Activated gamma-delta T cell (primary cell): ENCODE measurements around the gene MAML1.
"Not testable (repeated sequence)": the region's sequence is repeated elsewhere in the genome, so short reads cannot be mapped to it uniquely, and the experiment has no call there.

Source experiments
- DNase-seq: peaks from one replicate; lab custom pipeline; 2025; lab: John Stamatoyannopoulos, UW
- total RNA-seq, 2 donors: gene quantifications; one replicate each; lab custom pipeline; 2026; lab: John Stamatoyannopoulos, UW

MAML1 gene
- total RNA-seq: 67.7 to 74.7 reads per million in 2 donors

GRCh38 chr5:179732412-179732917 is at the start of gene MAML1:
MAML1 (plus strand) TSS chr5:179732822; CDS start chr5:179733113, 291 bp downstream.
- DNase-seq: peak; percentile 91

DNA sequence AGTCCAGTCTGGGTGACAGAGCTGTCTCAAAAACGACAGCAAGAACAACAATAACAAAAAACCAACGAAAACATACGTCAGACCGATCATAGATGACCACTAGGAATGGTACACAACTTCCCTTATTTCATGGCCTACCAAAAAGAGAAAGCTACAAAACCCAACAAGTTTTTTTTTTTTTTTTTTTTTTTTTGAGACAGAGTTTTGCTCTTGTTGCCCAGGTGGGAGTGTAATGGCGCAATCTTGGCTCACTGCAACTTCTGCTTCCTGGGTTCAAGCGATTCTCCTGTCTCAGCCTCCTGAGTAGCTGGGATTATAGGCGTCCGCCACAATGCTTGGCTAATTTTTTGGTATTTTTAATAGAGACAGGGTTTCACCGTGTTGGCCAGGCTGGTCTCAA is 43.4 kb upstream of the MAML1 start:
- not testable (repeated sequence) for DNase-seq

GRCh38 chr5:179694561-179694960 is 38.1 kb upstream of the MAML1 start:
- DNase-seq: no peak

- no peak for DNase-seq
Observed at GRCh38 chr5:179696603-179697002, 36.0 kb upstream of the MAML1 start.

GRCh38 chr5:179697108-179697507 is 35.5 kb upstream of the MAML1 start:
- DNase-seq: no peak

DNA sequence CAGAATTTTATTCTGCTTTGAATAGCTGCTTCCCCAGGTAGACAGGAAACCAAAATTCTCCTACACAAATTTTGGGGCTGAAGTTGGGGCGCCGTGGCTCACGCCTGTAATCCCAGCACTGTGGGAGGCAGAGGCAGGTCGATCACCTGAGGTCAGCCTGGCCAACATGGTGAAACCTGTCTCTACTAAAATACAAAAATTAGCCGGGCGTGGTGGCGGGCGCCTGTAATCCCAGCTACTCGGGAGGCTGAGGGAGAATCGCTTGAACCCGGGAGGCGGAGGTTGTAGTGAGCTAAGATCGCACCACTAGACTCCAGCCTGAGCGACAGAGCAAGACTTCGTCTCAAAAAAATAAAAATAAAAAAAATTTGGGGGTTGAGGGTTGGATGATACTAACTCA is 35.1 kb upstream of the MAML1 start:
- not testable (repeated sequence) for DNase-seq

DNA sequence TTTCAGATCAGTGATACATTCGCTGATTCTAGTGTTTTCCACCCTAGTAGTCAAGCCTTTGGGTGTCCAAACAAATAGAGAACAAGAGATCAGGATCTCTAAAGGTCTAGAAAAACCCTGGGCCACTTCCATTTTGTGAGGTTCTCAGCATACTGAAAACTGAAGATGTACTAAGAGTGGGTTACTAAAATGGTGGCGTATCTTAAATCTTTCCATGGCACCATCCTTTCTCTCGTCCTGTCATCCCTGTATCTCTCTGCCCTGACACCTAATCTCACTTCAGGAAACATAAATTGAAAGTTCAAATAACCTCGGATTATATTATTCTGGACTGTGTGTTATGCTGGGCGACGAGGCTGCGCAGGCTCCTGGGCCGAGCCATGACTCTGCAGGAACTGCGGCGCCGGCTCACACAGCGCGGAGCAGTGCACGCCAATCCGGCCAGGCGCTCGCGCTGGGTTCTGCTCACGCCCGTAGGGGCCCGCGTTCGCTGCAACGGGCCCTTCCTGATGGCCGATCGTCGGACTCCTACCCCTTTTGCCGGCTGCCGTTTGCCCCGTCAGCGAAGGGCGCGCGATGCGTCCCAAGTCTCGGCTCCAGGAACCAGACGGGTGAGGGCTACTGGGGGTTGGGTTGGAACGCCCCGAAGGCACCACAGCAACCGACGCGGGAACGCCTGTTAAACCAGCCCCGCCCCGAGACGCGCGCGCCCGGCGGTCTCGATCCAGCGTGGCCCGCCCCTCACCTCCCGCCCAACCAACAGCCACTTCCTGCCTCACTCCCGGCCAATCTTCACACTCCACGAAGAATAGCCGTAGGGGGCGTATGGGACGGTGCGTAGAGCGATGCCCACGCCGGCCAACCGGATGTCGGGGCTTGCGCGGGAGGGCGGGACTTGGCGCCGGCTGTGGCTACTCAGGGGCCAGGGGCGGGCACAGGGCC is 34.4 kb upstream of the MAML1 start:
- DNase-seq: peak; percentile 99

GRCh38 chr5:179698935-179699615 is 33.5 kb upstream of the MAML1 start, which contains the start of gene CANX:
CANX (plus strand) TSS chr5:179698967; CDS start chr5:179705682, 6,715 bp downstream.
- DNase-seq: no peak

GRCh38 chr5:179699616-179700237 is 32.9 kb upstream of the MAML1 start:
- DNase-seq: no peak

GRCh38 chr5:179700401-179700918 is 32.2 kb upstream of the MAML1 start:
- DNase-seq: no peak

DNA sequence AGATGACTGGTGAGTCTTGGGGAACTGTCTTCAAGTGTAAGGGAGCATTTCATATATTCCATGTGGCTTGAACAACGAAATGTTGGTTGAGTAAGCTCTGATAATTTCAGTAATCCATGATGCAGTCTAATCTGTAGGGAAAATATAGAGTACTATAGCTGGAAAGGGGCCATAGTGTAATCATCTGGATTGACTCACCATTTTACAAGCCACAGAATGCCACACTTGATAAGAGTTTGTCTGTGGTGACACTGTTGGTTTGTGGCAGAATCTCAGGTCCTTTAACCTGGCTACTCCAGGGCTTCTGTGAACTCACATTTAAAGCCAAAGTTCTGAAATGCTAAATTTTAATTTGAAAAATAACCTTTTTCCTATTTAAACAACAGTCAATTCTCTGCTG is 16.3 kb upstream of the MAML1 start:
- DNase-seq: no peak

DNA sequence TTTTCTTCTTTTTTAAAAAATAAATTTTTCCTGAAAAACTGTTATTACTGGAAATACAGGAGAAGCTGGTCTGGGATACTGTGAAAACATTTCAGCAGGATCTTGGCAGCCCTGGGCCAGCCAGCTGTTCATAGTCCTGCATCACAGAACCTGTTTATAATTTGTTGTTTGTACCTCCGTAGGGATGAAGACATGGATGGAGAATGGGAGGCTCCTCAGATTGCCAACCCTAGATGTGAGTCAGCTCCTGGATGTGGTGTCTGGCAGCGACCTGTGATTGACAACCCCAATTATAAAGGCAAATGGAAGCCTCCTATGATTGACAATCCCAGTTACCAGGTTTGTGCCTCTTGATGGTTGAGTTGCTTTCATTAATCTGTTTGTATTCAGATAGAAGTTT is 12.4 kb upstream of the MAML1 start:
- DNase-seq: no peak

DNA sequence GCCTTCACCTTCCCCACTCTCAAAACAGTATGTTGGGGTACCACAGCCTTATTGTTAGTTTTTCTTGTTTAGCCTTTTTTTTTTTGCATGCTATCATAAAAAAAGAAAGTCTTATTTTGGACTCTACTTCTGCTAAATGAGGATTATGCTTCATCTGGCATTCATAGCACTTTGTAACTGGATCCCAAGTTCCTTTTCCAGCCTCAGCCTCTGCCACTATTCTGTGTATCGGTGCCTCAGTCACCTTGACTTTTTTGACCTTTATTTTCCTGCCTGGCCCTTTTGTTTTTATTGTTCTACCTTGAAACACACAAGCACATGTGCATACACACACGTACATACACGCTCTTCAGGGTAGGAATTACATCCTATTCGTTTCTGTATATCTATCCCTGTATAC is 8.5 kb upstream of the MAML1 start:
- DNase-seq: no peak

DNA sequence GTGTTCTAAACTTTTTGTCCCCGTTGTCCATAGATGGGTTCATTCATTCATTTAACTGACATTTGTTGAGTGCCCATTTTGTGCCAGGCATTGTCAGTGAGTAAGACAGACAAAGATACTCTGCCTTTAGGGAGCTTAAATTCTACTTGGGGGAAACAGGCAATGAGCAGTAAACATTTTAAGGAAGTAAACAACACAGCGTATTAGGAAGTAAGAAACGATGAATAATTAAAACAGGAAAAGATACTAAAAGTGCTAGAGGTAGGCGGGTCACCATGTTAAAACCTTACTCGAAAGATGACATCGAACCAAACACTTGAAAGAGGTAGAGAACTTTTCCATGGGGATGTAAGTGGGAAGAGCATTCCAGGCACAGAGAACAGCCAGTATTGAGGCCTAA is 5.5 kb upstream of the MAML1 start:
- no peak for DNase-seq

- no peak for DNase-seq
Observed at GRCh38 chr5:179729303-179729702, 3.3 kb upstream of the MAML1 start.

DNA sequence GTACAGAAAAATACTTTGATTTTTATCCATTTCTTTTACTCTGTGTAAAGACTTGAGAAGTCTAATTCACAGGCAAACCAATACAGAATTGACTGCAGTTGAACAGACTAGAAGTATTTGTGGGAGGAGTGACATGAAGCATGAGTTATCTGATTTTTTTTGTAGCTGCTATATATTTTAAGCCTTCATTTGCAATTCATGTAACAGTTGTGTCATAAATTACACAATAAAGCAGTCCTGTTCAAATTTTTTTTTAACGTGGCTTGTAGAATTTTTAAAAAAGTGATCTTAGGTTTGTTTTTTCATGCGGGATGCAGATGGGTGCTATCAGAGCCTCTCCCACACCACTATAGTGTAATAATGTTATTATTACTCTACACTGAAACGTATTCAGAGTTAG is 2.9 kb upstream of the MAML1 start:
- no peak for DNase-seq

DNA sequence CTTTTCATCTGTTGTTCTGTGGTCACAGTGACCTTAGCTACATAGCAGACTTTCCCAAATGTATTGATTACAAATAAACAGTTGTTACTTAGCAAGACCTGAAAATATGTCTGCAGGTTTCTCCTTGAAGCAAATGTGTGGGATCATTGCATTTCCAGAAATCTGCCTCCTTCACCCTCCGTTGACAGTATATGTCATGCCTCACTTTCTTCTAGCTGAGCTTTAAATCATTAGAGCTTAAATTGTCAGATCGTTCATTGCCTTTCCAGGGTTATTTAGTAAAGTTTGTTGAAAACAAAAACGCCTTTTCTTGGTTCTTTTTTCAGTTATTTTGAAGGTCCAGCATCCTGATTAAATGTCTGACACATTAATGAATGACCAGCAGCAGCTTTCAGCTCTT is 2.3 kb upstream of the MAML1 start:
- no peak for DNase-seq

- no peak for DNase-seq
Observed at GRCh38 chr5:179730852-179731251, 1.8 kb upstream of the MAML1 start.

DNA sequence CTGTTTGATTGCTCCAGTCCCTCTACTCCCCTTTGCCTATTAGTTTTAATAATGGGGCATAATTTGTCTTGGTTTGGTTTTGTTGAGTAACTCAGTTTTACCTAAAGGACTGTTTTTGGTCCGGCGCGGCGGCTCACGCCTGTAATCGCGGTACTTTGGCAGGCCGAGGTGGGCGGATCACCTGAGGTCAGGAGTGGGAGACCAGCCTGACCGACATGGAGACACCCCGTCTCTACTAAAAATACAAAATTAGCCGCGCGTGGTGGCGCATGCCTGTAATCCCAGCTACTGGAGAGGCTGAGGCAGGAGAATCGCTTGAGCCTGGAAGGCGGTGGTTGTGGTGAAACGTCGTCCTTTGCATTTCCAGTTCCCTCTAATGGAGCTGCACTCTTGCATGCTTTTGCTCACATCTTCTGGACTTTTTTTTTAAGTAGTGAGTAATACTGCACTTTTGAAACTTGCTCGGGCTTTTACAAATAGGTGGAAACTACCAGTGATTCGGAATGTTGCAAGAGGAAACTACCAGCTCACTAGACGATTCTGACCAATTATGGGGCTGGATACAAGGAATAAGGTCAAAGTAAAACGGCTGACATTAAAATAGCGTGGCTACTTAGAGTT is 721 bp upstream of the MAML1 start:
- DNase-seq: no peak

GRCh38 chr5:179732918-179733771 is 523 bp downstream of the MAML1 start:
- DNase-seq: no peak

DNA sequence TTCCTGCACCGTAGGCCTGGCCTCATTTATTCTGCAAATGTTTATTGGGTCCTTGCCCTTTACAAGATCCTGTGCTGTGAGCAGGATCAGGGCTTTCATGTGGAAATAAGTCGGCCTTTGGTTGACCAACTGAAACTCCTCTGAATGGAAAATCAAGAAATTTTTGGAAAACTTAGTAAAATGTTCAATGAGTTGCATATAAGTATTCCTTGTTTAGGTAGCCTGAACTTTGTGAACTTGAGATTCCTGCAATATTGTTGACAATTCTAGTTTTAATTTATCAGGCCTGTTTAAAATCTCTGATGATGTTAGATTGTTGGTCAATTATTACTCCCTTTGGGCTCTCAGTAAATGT is 1.1 kb downstream of the MAML1 start:
- DNase-seq: no peak
